GM19025 (cell line): ENCODE results near the gene P2RX6.
"Not testable (repeated sequence)": the region's sequence is repeated elsewhere in the genome, so short reads cannot be mapped to it uniquely, and the experiment has no call there.

Experiments
- ATAC-seq: cut with Tn5 transposase; IDR thresholded peaks from one replicate; pipeline ENCODE4 v1.9.1; 2021; ENCODE audit warnings: mild to moderate bottlenecking, low read depth, moderate library complexity; ENCODE audit not compliant: unreplicated experiment

Gene P2RX6

DNA sequence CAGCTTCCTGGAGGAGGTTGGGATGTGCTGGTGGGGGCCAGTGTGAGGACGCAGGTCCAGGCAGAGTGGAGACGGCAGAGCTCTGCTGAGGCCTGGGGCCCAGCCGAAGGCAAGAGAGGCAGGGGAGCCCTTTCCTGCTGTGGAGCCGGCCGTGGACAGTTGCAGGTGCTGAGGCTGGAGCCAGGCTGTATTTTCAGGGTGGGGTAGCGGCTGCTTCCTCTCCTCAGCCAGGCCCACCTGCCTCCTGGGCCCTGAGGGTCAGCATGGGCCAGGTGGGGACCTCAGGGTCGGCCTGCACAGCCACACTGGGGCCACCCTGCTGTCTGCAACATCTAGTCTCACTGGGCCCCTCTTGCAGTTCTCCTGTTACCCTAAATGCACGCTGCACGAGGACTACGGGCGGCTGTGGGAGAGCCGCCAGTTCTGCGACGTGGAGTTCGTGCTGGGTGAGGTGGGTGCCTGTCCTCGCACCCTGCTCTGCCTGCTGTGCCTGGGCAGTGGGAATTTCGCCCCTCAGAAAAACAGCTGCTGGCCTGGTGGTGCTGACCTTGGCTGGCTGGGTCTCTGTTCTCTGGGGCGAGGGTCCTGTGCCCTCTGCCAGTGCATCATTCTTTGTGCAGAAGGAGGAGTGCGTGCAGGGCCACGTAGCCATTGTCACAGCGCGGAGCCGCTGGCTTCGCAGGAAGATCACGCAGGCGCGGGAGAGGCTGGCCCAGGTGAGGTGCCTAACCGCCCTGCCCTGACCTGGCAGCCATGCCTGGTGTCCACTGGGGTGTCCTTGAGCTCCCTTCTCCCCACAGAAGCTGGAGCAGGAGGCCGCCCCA, 21.4 kb upstream of the P2RX6 start:
- ATAC-seq, result no peak

DNA sequence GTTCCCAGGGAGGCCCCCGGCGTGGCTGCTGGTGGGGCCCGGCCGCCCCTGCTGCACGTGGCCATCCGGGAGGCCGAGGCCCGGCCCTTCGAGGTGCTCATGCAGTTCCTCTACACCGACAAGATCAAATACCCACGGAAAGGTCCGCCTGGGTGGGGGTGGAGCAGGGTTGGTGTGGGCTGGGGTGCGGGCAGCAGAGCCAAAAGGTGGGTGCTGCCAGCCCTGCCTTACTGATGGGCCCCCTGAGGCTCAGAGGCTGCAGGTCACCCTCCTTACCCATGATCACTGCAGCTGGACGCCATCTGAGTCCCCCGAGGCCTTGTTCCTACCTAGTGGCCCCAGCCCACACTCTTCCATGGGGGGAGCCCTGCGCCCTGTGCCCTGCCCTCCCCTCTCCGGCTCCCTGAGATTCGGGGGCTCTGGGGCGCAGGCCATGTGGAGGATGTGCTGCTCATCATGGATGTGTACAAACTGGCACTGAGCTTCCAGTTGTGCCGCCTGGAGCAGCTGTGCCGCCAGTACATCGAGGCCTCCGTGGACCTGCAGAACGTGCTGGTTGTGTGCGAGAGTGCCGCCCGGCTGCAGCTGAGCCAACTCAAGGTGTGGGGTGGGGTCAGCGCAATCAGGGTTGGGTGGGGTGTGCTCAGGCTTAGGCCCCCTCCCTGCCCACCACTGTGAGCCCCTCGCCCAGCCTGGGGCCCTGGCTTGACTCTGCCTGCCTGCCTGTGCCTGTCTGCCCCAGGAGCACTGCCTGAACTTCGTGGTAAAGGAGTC, 20.6 kb upstream of the P2RX6 start:
- no peak for ATAC-seq

DNA sequence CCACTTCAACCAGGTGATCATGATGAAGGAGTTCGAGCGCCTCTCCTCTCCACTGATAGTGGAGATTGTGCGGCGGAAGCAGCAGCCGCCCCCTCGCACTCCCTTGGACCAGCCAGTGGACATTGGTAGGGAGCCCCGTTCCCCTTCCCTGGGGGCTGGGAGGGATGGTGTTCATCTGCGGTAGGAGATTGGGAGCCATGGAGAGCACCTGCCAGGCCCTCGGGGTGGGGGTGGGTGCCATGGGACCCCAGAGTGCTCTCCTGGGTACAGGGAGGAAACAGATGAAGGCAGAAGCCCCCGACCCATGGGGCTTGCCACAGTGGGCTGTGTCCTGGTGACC, 20.1 kb upstream of the P2RX6 start:
- ATAC-seq, result no peak

DNA sequence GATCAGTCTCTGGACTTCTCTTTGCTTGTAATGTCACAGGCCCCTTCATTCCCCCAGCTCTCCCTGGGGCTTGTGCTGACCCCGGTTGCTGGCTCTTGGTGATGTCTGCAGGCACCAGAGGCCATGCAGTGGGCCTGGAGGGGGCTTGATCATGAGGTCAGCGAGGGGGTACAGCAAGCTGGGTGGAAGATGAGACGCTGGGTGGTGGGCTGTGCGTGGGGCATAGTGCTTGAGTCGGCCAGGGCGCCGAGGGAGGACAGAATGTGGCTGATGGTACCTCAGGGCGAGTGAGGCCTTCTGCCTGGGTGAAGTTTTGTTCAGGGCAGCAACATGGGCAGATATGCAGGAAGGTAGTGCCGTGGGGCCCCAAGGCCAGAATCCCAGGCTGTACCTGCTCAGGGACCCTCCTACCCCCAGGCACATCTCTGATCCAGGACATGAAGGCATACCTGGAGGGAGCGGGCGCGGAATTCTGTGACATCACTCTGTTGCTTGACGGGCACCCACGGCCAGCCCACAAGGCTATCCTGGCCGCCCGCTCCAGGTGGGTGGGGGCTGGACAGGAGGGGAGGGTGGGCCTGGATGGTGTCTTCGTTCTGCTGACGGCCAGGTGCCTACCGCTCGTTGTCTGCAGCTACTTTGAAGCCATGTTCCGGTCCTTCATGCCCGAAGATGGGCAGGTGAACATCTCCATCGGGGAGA, 19.5 kb upstream of the P2RX6 start:
- no peak for ATAC-seq

DNA sequence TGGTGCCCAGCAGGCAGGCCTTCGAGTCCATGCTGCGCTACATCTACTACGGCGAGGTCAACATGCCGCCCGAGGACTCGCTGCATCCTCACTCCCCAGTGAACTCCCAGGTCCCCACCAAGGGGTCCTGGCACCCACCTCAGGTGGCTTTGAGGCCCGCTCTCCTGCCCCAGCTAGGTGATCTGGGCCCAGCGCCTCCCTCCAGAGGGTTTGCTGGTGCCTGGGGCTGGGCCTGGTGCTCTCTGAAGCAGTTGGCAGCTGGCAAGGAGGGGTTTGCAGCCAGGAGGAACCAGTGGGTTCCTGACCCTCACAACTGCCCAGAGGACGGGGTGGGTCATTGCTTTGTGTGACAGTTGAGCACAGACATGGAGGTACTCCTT, 18.9 kb upstream of the P2RX6 start:
- ATAC-seq, result no peak

DNA sequence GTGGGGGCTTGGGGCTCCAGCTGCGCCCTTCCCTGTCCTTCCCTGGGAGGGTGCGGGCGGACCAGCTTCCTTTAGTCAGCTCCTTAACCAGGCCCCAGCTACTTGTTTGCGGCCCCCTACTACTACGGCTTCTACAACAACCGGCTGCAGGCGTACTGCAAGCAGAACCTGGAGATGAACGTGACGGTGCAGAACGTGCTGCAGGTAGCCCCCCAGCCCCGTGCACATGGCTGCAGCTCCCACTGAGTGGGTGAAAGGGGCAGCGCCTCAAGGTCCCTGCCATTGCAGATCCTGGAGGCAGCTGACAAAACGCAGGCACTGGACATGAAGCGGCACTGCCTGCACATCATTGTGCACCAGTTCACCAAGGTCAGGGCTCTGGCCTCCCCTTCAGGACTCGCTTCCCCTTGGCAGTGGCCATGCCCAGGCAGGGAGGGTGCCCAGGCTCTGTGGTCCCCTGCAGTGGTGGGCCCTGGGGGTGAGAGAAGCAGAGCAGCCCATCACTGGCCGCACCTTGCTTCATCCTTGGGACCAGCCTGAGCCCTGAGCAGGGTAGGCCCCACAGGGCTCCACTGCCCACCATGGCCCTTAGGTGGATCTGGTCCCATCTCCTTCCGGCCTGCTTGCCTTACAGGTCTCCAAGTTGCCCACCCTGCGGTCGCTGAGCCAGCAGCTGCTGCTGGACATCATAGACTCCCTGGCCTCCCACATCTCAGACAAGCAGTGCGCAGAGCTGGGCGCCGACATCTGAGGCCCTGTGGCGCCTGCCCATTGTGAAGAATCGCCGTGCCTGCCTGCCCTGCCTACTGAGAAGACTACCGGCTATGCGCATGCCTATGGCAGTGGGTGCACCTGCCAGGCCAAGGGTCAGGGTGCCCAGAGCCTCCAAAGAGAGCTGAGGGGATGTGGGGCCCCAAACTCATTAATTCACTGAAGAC, 18.1 kb upstream of the P2RX6 start:
- no peak for ATAC-seq

DNA sequence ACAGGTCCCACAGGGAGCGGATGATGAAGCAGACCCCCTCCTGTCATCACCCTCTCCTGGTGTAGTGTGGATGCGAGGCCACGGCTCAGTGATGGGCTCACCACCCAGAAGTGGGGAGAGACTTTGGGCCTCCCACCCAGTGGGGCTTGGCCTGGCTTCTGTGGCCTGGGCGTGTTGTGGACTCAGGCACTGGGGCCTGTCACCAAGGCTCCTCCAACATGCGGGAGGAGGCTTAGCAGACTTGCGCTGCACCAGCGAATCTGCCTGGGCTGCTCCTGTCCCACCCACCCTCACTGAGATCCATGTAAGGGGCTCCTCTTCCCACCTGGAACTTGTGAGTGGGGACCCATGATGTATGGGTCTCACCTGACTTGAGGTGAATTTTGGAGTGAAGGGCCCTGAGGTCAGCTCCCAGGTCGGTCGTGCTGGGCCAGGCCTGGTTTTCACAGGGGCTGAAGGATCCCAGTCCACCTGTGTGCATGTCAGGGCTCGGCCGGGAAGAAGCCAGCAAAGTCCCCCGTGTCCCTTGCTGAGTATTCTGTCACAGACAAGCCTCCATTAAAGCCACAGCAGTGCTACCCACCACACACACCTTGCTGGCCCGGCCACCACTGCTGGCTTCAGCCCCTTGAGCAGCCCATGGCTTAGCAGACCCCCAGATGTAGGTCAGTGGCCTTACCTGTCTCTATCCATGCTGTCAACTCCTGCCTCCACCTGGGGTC, 17.3 kb upstream of the P2RX6 start:
- ATAC-seq, result no peak

DNA sequence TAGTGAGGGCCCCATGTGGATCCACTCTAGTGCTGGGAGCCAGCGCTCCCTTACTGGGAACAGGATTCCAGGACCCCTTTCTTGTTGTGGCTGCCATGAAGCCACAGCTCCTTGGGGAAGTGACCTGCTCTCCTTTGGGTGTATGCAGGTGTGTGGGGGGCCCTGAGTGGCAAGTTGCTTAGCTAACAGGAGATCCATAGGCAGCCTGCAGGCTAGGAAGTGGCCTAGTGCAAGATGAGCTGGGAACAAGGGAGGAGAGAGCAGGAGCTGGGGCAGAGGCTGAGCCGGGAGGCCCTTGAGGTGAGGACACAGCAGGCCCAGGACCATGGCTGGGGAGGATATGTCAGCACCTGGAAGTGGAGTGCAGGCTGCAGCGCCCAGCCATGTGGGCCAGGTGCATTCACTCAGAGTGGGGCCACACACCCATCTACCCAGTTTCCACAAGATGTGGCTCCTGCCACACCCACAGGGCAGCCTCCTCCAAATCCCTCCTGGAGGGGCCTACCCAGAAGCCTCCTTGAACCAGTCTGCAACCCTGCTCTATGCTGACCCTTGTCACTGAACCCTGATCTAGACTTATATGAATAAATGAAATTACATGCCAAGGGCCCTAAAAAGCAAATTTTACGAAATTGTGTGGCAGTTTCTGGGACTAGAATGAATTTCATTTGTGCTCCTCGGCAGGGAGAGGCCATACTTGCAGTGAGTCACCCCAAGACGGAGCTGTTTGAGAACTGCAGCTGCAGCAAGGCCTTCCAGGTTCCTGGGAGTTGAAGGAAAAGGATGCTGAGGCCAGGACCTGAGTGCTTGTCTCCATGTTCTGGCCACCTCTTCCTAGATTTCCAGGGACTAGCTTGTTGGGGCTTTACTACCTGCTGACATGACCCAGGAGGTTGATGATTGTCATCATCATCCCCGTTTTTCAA, 16.3 kb upstream of the P2RX6 start:
- no peak for ATAC-seq

DNA sequence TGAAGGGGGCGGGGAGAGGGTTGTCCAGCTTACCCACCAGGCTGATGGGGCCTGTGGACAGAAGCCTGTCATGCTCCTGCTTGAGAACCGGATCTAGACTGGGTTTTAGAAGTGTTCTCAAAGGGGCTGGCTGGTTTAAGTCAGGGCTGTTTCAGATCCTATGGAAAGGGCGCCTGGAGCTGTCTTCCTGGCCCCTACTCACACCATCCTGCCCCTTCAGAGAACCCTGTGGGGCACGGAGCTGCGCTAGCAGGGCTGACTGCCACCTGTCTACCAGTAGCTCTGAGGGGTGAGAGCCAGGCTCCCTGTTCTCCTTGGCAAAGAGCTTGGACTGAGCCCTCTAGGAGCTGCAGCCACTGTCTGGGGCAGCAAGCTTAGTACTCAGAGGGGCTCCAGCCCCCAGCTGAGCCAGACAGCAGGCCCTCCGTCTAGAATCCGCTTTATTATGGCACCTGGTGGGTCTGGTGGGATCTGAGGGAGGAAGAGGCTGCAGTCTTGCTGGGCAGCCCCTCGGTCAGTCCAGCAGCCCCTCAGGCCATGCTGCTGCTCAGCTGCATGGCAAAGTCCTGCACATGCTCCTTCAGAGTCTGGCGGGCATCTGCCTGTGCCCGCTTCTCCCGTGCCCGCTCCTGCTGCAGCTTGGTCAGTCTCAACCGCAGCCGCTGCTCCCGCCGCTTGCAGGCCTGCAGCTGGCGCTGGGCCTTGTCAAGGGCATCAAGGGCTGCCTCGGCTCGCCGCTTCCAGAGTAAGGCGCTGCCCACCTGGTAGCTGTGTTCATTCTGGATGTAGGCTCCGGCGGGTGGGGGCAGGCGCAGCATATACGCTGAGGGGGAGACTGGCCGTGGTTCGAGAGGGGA, 15.4 kb upstream of the P2RX6 start:
- ATAC-seq, result no peak

DNA sequence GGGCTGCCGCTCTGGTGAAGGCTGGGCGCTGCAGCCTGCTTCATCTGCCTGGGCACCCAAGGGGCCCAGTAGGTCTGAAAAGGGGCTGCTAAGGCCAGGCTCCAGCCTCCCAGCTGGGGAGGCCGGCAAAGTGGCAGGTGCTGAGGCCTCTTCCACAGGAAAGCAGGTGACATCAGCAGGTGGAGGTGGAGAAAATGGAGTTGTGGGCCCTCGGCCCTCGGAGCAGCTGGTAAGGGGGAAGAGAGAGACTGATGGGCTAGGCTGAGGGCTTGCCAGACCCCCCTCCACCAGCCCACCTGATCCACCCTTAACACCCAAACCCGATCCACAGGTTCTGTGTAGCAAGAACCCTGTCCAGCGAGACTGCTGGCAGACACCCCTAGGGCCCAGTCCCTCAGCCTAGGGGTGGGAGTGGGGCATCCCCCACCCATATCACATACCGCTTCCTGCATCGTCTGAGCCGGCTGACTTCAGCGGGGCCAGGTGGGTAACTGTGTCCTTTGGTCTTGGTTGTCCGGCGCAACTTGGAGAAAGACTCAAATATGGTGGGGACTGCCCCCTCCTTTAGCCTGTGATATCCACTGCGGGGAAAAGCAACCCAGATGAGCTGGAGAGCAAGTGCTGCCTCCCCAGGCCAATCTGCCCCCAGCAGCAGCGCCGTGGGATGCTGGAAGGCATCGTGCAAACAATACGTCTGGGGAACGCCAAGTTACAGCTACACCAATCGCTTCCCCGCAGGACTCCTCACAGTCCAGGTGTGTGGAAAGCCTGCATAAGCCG, 14.6 kb upstream of the P2RX6 start:
- ATAC-seq, result no peak

DNA sequence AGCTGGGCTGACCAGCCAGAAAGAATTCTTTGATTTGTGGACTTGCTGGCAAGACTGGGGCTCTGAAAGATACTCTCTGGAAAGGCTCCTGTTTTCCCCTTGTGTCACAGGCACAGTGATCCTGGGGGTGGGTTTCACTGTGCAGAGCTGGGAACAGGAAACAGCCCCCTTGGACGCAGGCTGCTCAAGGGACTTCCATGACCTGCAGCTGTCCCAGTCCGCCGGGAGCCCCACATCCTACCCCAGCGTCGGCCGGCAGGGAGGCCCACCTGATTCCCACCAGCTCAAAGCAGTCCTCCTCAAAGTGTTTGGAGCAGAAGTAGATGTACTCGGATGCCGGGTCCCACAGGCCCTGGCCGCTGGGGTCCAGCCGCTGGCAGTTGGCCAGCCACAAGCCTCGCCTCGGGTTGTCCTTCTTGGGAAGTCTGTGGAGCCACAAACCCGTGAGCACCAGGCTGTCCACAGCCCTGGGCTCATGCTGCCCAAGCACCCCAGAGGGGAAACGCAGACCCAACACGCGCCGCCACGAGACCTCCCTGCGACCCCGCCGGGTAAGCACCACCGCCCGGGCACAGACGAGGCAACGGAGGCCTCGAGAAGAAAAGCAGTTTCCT, 13.9 kb upstream of the P2RX6 start:
- no peak for ATAC-seq

DNA sequence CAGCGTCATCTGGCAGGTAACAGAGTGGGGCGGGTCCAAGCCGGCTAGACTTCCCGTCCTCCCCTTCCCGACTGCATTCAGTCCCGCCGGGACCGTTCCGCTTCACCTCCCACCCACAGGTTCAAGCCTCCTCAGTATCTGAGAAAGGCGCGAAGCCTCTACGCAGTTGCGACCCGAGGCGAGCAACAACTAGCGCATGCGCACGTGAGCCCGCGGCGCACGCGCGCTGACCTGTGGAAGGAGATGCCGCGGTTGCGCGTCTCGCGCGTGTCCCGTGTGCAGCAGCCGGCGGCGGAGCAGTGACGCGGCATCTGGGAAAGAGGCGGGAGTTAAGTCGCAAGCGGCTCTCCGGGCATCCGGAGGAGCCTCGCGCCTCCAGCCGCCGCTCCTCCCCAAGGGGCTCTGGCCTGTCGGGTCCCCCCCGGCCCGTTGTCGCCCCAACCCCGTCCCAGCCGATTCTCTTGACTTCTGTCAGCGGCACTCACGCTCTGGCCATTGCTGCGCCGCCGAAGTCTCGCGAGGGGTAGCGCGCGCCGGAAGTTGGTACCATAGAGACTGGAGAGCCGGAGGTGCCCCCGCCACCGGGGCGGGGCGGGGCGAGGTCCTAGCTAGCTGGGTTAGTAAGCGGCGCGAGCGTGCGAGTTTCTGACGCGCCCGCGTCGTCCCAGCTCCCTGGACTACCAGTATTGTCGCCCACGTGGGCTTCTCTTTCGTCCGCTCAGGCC, 13.2 kb upstream of the P2RX6 start, which contains the start of gene THAP7:
THAP7 (minus strand) TSS at position 518 of the 725 bp plus-strand sequence; CDS start at position 311, 207 bp downstream.
- peak; percentile 78 for ATAC-seq

DNA sequence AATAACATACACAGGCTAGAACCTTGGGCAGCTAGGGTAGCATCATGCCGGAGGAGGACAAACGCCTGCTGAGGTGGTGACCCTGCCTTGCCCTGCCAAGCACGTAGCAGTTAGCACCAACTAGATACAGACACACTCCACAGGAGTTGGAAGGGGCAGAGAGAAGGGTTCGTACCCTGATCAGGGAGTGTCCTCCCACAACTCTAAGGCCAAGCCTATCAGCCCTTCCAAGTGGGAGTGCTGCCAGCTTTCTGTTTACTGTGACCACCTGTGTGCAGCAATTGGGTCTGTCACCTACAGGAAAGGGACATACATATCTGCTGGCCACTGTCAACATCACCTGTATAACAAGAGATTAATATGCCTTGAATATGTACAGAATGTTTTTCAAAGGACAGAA, 11.2 kb upstream of the P2RX6 start:
- no peak for ATAC-seq

DNA sequence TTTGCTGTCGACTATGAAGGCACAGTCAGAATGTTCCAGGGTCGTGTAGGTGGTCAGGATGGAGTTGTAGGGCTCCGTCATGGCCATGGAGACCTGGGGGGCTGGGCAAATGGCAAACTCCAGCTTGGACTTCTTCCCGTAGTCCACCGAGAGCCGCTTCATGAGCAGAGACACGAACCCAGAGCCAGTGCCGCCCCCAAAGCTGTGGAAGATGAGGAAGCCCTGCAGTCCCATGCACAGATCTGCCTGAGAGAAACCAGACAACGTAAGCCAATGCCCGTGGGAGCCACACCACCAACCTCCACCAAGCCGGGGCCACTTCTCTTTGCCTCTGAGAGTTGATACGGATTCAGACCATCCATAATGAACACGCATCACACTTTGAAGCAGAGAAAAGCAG, 5.8 kb upstream of the P2RX6 start:
- not testable (repeated sequence) for ATAC-seq

DNA sequence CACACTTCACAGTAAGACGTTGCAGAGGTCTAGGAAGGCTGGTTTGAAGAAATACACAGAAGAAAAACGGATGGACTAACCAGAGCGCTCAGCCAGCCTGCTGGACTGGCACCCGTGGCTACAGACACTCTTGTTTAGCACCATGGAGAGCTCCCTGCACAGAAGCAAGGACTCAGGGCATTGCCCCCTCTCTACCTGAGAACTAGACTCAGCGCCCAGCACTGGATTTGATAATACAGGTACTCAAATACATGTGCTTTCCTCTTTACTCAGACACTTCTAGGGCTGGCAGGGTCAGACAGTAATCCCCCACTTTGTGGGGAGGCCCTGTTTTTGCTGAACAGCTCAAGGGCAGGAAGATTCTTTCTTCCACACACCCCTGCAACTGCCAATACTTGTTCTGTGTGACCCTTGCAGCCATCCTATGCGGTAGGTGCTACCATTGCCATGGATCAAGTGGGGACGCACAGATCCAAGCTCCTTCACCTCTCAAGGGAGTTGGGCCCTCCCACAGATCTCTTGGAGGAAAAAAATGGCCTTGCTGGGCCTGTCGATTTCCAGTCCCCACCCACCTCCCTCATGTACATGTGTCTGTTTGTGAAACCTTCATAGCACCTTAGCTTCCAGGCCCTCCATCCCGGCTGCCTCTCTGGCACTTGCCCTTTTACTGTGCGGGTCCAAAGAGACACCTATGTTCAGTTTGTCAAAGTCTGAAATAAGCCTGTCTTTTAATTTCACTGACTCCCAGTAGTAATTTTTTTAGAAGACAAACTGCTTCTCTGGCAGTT, 5.1 kb upstream of the P2RX6 start:
- no peak for ATAC-seq
